22Rv1 (cell line): ENCODE measurements around the gene HAUS3.

Experiments used
- H3K27ac ChIP-seq: fragments of 450-650 bp; 2 replicates; pipeline ENCODE4 v1.5.1; 2017
- ZFX ChIP-seq: fragments of 450-650 bp; IDR thresholded peaks from 2 replicates; pipeline ENCODE4 v1.6.1; 2017; ENCODE audit warnings: antibody characterized with exemption, borderline replicate concordance
- TF ChIP-seq, protein P1 (sequence below): fragments of 450-650 bp; IDR thresholded peaks from 2 replicates; pipeline ENCODE4 v1.5.1; 2017; ENCODE audit warnings: mild to moderate bottlenecking

HAUS3 gene

GRCh38 chr4:2182994-2183393, 58.9 kb downstream of the HAUS3 start:
- TF ChIP-seq ZFX, result no peak
- TF ChIP-seq, protein P1, sequence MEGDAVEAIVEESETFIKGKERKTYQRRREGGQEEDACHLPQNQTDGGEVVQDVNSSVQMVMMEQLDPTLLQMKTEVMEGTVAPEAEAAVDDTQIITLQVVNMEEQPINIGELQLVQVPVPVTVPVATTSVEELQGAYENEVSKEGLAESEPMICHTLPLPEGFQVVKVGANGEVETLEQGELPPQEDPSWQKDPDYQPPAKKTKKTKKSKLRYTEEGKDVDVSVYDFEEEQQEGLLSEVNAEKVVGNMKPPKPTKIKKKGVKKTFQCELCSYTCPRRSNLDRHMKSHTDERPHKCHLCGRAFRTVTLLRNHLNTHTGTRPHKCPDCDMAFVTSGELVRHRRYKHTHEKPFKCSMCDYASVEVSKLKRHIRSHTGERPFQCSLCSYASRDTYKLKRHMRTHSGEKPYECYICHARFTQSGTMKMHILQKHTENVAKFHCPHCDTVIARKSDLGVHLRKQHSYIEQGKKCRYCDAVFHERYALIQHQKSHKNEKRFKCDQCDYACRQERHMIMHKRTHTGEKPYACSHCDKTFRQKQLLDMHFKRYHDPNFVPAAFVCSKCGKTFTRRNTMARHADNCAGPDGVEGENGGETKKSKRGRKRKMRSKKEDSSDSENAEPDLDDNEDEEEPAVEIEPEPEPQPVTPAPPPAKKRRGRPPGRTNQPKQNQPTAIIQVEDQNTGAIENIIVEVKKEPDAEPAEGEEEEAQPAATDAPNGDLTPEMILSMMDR, result no peak
- H3K27ac ChIP-seq, result no peak overlapping the region

- H3K27ac ChIP-seq, result peak overlapping the region; percentile 58
- TF ChIP-seq, protein P1, result no peak
- no peak for TF ChIP-seq ZFX
Observed at GRCh38 chr4:2180410-2180809, 61.5 kb downstream of the HAUS3 start.

DNA sequence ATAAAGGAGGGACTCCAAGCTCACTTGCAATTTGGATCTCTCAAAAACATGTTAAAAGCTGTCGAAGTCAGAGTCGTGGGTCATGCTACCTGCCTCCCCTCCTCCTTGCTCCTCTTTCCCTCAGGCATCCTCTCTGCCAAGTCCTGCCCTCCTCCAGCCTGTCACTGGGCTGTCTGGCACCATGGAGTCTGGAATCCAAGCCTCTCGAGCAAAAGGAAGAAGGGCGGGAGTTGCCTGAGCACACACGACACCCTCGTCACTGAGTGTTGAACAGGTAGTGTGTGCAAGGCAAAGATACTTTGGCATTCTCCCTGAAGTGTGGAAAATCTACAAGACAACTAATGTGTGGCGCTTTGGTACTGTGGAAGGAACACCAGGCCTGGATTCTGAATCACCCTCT, 62.2 kb downstream of the HAUS3 start:
- H3K27ac ChIP-seq, result peak overlapping the region; percentile 58
- TF ChIP-seq, protein P1, result no peak
- TF ChIP-seq ZFX, result no peak

GRCh38 chr4:2178986-2179385, 62.9 kb downstream of the HAUS3 start:
- TF ChIP-seq, protein P1, result no peak
- no peak for TF ChIP-seq ZFX
- no peak overlapping the region for H3K27ac ChIP-seq
